Activated CD8-positive, alpha-beta memory T cell treated with anti-CD3 and anti-CD28 coated beads, Interleukin-2, amount 10 ng/mL, durations not matched to agents 7 days and 5 days (primary cell): ENCODE results near the gene KAZN. TPM values are rescaled to one million over a fixed set of nuclear protein-coding genes. Genes with fewer than 3 reads are reported as not detected.

Source experiments
- ATAC-seq: fragments of 150-1000 bp; cut with Tn5 transposase; one replicate; pipeline ENCODE4 v1.10.0; 2021; ENCODE audit warnings: moderate library complexity
- CTCF ChIA-PET: fragments of 350-600 bp; sonication (Branson Sonifier 250); formaldehyde crosslinking; loops from one replicate; lab custom pipeline; 2021; ENCODE audit warnings: antibody characterized with exemption; lab: Charles Lee
- DNase-seq: peaks from one replicate; pipeline ENCODE4 v3.0.0-alpha.2; 2020
- H3K27ac Mint-ChIP-seq: one replicate; pipeline ENCODE4 v1.8.0; 2021; ENCODE audit warnings: mild to moderate bottlenecking, mixed read lengths
- H3K27me3 Mint-ChIP-seq: one replicate; pipeline ENCODE4 v1.8.0; 2021; ENCODE audit warnings: mixed read lengths
- H3K36me3 Mint-ChIP-seq: one replicate; pipeline ENCODE4 v1.8.0; 2021; ENCODE audit warnings: mild to moderate bottlenecking, mixed read lengths
- H3K4me1 Mint-ChIP-seq: one replicate; pipeline ENCODE4 v1.8.0; 2021; ENCODE audit warnings: mixed read lengths
- H3K4me3 Mint-ChIP-seq: one replicate; pipeline ENCODE4 v1.8.0; 2021; ENCODE audit warnings: mild to moderate bottlenecking, moderate library complexity, mixed read lengths
- H3K9me3 Mint-ChIP-seq: one replicate; pipeline ENCODE4 v1.8.0; 2022; ENCODE audit warnings: low read depth, mixed read lengths
- total RNA-seq, 2 experiments: library from RNA; stranded (reverse); gene quantifications; one replicate each; pipeline ENCODE4 v1.2.3, GENCODE V29; 2021

The KAZN gene
- total RNA-seq, 2 experiments from 2014 or later: 0.12 to 0.15 TPM

DNA sequence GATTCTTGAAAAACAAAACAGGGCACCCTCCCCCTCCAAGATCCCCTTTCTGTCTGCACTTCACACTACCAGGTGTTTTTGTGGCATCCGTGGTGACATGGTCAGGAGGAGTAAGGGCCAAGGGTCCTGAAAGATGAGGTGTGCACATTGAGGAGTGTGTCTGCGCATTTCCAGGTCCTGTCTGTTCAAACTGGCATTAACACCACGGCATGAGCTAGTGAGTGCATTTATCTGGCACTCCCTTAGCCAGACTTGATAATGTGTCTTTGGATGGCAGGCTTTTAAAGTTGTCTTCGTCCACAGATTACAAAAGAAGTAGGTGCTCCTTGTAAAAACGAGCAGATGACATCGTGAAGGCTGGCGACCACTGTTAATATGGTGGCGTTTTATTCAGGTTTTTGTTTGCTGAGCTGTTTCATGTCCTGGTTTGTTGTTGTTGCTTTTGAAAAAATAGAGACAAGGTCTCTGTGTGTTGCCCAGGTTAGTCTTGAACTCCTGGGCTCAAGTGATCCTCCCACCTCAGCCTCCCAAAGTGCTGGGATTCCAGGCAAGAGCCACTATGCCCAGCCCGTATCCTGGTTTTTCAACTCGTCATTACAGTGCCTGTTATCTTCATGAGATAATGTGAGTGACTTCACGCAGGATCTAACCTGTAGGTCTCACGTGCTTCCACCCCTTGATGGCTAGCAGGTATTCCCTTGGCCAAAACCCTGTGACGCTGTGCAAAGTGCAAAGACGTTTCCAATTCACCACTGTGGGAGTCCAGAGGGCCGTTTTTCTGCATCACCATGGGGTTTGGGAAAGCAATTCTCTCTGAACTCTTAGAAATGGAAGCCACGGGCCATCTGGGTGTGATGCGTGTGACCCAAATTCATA, 559.3 kb downstream of the KAZN start:
- no peak overlapping the region for H3K4me3 Mint-ChIP-seq
- ATAC-seq: no peak
- H3K36me3 Mint-ChIP-seq: no peaks in the 10 kb centered on the region
- H3K4me1 Mint-ChIP-seq: peaks cover 17% of the 10 kb centered on the region
- no peaks in the 10 kb centered on the region for H3K9me3 Mint-ChIP-seq
- DNase-seq: no peak
- H3K27ac Mint-ChIP-seq: no peak overlapping the region
- H3K27me3 Mint-ChIP-seq: peaks cover 41% of the 10 kb centered on the region
- CTCF ChIA-PET: no interaction called here

DNA sequence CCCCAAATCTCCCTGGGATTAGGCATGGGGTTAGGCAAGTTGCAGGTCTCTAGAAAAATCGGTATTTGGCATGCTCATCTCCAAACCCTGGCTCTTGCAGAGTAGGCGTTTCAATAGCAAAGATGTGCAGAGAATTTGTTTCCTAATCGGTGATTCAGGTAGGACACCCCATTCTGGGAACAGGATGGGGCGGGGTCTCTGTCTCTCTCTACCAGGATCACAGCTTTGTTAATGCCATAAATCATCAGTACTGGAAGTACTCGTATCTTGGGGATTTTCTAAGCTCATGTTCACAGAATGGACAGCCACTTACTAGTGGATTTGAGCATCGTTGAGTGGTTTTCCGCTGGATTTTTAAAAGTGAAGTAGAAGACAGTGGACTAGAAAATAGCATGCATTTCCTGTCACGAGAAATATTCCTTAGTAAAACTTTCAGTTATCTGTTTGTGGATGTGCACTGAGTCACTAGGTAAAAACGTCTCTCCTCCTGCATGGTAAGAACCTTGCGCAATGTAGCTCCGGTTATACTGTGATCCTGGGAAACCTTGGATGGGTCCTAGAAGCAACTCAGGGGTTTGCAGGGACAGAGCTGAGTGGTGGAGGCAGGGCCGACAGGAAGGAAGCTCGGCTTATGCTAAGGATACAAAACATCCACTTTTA, 560.2 kb downstream of the KAZN start:
- Mint-ChIP-seq H3K27ac (no peak overlapping the region), H3K36me3 (no peaks in the 10 kb centered on the region), H3K27me3 (peaks cover 42% of the 10 kb centered on the region), H3K4me3 (no peak overlapping the region), H3K9me3 (no peaks in the 10 kb centered on the region), H3K4me1 (peaks cover 17% of the 10 kb centered on the region)
- ATAC-seq (no peak), DNase-seq (no peak)
- CTCF ChIA-PET: no interaction called here

- Mint-ChIP-seq H3K9me3 (no peaks in the 10 kb centered on the region), H3K4me3 (no peak overlapping the region), H3K27ac (no peak overlapping the region), H3K4me1 (peaks cover 16% of the 10 kb centered on the region), H3K27me3 (peaks cover 43% of the 10 kb centered on the region), H3K36me3 (no peaks in the 10 kb centered on the region)
- ATAC-seq (no peak), DNase-seq (no peak)
- CTCF ChIA-PET: no interaction called here
Observed at GRCh38 chr1:15159166-15159555, 560.7 kb downstream of the KAZN start.

GRCh38 chr1:15160626-15161025, 562.1 kb downstream of the KAZN start:
- ATAC-seq (no peak), DNase-seq (no peak)
- H3K36me3 Mint-ChIP-seq: no peaks in the 10 kb centered on the region
- no peak overlapping the region for H3K27ac Mint-ChIP-seq
- CTCF ChIA-PET: no interaction called here
- peaks cover 34% of the 10 kb centered on the region for H3K27me3 Mint-ChIP-seq
- no peak overlapping the region for H3K4me3 Mint-ChIP-seq
- no peaks in the 10 kb centered on the region for H3K9me3 Mint-ChIP-seq
- H3K4me1 Mint-ChIP-seq: peaks cover 10% of the 10 kb centered on the region

GRCh38 chr1:15167386-15167785, 568.9 kb downstream of the KAZN start:
- no peak for DNase-seq
- CTCF ChIA-PET: interaction anchor here (0.6 kb wide), 1 partner anchor 55 kb away, joined by 3 read pairs; no protein-coding TSS in a partner anchor
- Mint-ChIP-seq H3K9me3 (no peaks in the 10 kb centered on the region), H3K36me3 (no peaks in the 10 kb centered on the region), H3K4me1 (peaks cover 2% of the 10 kb centered on the region), H3K27me3 (peaks cover 36% of the 10 kb centered on the region), H3K4me3 (no peak overlapping the region), H3K27ac (no peak overlapping the region)
- no peak for ATAC-seq
